GM19452 (cell line): Measurements from ENCODE around the gene IRS1.

ENCODE experiments used
- ATAC-seq: cut with Tn5 transposase; IDR thresholded peaks from one replicate; pipeline ENCODE4 v1.9.1; 2021; ENCODE audit not compliant: unreplicated experiment

IRS1 gene

DNA sequence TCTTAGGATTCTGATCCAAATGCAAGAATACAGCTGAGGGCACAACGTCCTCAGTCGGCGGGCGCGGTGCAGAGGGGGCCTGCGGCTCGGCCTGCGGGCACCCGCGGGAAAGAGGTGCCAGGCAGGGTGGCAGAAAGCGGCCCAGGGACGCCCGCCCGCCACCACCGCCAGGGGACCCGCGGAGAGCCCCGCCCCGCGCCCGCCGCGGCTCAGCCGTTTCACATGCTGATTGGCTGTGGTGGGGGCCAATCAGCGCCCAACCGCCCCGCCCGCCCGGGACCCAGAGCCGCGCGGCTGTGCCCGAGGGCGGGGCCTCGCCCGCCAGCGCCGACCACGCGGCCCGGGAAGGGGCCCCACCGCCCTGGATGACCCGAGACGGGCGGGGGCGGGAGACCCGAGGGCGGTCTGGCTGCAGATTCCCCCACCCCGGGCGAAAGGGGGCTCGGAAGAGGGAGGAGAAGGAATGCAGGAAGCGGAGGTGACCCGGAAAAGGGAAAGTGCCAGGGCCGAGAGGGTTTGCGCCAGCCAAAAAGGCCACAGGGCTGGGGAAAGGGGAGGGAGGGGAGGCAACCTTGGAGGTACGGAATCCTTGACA is 8.0 kb downstream of the IRS1 start:
- peak; percentile 98 for ATAC-seq

GRCh38 chr2:226791056-226791486 is 8.5 kb downstream of the IRS1 start:
- peak; percentile 68 for ATAC-seq

GRCh38 chr2:226790431-226790830 is 9.2 kb downstream of the IRS1 start:
- no peak for ATAC-seq

DNA sequence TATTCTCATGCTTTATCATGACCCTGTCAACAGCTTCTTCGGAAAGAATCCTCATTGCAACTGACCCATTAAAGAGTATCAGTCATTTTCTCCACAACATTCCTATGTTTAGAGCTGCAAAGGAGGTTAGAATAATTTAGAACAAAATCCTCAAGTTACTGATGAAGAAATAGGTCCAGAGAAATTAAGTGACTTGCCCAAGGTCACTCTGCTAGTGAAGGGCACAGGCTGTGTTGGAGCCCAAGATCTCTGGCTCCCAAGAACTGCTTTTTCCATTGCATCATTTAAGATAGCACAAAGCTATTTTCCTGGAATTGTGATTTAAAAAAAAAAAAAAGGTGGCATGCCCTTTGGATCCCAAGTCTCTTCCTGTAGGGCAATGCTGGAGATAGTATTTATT is 9.6 kb downstream of the IRS1 start:
- no peak for ATAC-seq

GRCh38 chr2:226788881-226789490 is 10.6 kb downstream of the IRS1 start:
- ATAC-seq, result no peak

- ATAC-seq, result no peak
Measured at GRCh38 chr2:226788064-226788463, 11.6 kb downstream of the IRS1 start.

DNA sequence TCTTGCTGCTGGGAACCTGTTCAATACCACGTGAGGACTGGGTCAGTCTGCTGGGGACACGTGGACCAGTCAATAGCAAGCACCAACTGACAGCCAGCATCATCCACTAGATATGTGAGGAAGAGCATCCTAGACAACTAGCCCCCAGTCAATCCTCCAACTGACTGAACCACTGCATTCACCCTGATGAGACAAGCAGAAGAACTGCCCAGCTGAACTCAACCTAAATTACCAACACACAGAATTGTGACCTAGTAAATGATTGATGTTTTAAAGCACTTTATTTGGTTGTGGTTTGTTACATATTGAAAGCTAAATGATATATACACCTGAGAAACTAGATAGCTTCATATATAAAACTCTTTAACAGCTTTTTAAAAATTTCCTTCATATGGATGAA is 15.7 kb downstream of the IRS1 start:
- ATAC-seq, result no peak

DNA sequence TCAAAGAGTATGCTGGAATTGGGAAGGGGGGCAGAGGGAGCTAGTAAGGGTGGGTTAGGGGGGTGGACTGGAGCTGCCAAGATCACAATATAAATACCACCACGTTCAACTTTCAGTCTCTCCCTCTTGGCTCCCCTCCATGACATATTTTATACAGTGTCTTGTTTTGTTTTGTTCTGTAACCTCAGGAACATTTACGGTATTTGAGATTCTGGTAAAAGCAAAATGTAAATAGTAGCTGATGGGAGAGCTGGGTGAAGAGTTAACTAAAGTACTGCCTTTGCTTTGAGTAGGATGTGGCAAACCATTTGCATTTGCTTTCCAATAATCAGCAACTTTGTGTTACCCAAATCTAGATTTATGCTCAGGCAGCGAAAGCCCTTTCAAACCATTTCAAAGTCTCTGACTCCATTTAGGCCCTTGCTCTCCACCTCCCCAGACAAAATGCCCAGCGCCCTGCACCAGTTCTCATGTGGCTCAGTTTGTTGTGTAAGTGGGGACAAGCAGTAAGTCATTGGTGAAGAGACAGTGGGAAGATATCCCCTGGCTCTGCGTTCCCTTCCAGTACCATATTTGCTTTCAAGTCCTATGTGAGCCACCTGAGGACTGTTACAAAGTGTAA is 17.4 kb downstream of the IRS1 start:
- no peak for ATAC-seq

DNA sequence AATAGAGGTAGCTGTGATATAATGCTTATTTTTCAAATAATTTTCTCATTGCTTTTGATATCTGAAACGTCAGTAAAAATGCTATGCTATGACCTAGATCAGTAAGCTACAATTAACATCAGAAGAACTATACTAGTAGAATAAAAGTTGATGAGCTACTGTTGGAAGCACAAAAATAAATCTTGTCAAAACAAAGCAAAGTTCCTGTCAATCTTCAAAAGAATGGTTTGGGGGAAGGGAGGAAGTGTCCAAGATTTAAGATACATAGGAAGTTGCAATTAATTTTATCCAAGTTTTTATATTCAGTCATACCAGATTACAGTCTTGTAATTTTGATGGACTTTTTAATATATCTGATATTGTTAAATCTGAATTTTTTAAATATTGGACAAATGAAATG is 19.2 kb downstream of the IRS1 start:
- no peak for ATAC-seq

GRCh38 chr2:226777611-226778010 is 22.0 kb downstream of the IRS1 start:
- no peak for ATAC-seq

GRCh38 chr2:226776104-226776503 is 23.5 kb downstream of the IRS1 start:
- no peak for ATAC-seq

DNA sequence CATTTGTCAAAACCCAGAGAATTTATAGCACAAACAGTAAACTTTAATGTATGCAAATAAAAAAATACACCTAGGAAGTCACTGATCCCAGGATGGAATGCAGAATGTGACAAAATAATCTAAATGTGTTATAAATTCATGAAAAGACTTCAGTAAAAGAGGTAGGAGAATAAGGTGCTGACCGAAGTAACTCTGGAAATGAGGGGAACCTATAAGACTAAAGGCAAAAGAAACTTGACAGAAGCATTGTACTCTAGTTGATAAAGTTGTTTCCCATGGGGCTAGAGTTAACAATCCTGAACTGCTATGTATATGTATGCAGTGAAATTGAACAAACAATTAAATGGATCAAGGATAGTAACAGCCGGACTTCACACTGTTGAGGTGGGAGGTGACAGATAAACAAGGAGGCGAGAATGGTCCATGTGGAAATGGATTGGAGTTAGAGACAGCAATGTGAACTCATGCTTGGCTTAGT is 24.5 kb downstream of the IRS1 start:
- ATAC-seq, result no peak

DNA sequence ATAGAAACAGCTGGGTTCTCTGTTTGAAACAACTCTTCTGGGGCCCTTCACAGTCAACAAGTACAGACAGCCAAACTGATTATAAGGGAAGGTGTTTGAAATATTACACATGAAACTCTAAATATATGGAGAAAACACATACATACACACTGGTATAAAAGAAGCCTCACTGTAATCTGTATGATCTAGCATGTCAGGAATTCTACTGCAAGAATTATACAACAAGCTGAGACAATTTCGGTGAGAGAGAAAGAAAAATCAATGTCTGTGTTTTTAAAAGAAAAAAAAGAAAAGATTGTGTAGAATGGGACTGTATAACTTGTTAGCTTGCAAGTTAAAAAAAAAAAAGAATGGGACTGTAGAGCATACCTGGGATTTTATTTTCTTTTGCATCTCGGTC is 26.3 kb downstream of the IRS1 start:
- peak; percentile 32 for ATAC-seq

- ATAC-seq, result peak; percentile 98
Measured at GRCh38 chr2:226772389-226773179, 27.0 kb downstream of the IRS1 start.

DNA sequence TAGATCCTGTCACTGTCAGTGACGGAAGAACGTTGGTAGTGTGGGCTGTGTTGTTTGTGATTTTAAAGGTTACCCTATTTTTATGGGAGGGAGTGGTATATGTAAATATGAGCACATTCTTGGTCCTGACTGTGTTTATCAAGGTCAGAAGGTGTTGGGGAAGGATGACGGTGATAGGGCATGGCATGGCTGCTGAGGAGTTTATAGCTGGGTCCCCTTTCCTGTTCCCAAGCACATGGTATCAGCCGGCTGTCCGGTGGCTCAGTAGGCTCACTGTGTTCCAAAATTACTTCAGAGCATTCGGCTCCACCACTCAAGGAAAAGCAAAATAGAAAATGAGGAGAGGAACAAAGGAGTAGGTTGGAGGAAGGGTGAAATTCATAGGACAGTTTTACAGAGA is 28.6 kb downstream of the IRS1 start:
- no peak for ATAC-seq

GRCh38 chr2:226767056-226767813 is 32.4 kb downstream of the IRS1 start:
- no peak for ATAC-seq

DNA sequence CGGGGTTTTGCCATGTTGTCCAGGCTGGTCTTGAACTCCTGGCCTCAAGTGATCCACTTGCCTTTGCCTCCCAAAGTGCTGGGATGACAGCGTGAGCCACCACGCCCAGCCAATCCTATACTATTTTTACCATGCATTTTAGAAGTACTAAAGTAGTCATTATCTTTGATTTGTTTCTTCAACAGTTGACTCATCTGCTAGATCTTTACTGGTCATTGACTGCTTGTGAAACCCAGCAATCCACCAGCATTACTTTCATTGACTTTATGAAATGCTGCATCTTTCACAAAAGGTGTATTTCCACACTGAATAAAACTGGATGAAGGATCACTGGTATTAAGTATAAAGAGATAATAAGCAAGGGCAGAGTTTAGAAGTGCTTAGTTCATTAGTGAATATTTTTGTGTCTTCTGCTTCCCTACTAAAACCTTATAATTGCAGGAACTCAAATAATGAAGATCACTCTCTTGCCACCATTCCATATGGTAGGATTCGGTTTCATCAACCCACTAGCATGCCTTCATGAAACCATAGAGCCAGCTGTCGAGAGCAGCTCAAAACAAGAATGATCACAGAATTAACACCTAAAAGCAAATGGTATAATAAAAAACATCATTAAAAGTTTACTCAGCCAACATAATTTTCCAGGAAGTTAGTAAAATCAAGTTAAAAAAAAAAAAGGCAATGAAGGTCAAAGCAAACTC is 33.1 kb downstream of the IRS1 start:
- ATAC-seq, result no peak

DNA sequence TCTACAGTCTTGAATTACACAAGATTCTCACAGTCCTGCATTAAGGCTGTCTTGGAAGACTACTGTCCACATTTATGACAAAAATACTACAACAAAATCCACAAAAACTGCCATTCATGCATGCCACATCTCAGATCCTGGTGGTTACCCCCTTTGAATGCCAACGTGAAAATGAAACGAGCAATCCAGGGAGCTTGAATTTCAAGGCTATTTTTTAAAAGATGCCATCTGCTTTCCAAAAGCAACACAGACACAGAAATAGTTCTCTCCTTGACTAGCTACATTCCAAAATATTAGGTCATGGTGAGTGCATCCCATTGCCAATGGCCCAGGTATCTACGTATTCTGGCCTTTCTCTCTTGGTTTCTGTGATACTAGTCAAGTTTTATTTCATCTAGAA is 36.3 kb downstream of the IRS1 start:
- ATAC-seq, result no peak

DNA sequence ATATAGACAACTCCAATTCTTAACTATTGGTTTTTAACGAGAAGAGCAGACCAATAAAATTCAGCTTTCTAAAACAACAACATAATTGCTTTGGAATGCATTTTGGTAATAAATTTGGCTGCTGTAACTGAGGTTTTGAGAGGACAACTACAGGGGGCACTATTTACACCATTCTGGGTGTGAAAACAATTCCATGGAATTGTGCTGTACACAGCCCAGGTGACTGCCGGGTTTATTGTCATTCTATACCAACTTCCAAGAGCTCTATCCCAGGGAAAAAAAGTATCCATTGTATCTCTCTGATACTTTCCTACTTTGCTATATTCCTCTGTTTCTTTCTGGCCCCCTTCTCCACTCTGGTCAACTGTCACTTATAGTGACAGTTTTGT is 38.4 kb downstream of the IRS1 start:
- ATAC-seq, result no peak

DNA sequence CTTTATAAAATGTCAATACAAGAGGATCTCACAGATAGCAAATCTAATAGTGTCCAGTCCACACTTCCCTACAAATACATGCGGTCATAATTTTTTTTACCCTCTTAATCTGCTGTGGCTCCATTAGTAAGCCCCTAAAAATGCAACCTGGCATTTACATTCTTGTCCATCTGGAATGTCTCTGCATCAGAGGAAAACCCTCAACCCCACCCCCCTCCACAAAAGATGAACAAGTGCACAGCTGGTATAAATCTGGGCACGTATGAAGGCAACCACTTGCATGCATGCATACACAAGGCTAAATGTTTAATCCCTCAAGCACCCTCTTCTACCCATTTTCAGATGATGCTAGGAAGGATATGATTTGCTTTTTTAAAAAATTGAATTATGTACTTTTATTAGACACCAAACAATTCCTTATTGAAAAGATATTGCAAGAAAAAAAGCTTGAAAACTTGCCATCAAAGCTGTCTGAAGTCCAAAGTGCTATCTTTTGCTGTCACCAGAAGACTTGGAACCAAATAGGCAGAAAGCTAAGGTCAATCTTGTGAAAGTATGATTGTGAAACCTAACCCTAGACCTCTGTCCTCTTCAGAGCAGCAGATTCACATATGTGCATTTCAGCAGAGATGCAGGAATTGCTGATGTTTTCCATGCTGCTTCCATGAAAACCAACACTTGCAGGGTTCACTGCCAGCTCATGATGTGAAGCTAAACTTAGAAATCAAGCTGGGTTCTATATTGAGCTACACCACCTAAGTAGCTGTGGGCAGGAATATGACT is 39.0 kb downstream of the IRS1 start:
- no peak for ATAC-seq
